ENCODE measurements around the gene EFNA5.

The EFNA5 gene

DNA sequence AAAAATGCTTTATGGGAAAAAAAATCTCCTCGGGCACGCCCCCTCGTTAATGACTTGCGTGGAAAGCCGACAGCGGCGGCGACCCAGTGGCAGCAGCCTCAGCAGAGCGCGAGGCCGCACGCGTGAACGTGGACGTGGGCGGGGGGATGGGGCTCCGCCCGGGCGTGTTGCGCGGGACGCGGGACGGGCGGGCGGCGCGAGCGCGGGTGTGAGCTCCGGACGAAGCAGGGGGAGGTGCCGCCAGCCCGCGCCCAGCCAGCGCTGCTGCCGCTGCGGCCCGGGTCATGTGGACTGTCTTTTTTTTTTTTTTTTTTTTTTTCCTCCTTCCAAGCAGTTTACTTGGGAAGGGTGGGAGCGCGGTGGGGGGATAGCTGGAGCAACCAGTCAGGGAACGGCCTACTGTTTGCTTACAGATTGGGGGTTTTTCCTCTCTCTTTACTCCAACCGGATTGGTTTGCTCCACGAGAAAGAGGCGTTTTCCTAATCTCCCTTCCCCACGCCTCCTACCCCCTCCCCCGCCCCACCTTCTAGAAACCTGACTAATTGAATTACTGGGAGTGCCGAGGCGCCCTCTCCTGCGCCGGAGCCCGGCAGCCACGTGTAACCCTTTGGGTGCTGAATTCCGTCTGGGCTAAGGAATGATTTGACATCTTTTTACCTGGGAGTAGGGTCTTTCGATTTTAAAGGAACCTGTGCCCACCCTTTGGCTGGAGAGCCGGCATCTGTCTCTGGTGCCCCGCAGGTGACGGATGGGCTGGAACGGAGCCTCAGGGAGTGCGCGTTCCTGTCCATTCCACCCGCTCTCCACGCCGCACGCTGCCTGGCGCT lies 1.7 kb upstream of the EFNA5 start:
- DNase-seq, result no peak

DNA sequence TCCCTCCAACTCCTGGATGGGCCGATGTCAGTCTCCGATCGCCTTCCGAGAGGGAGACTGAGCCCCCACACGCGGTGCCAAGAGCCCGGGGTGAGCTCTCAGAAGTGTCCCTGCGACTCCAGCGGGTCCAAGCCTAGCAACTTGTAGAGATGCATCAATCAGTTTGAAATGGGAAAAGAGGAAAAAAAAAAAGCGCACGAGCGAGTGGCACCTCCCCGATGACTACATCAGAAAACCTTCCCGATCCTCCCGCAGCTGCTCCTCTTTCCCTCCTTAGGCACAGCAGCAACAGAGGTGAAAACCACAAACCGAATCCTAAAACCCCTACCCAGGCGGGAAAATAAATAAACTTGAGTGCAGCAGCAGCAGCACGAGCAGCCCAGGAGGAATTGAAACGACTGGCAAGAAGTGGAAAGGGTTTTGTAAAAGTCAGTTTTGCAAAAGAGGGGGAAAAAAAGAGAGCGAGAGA lies 1.0 kb upstream of the EFNA5 start:
- DNase-seq, result no peak

DNA sequence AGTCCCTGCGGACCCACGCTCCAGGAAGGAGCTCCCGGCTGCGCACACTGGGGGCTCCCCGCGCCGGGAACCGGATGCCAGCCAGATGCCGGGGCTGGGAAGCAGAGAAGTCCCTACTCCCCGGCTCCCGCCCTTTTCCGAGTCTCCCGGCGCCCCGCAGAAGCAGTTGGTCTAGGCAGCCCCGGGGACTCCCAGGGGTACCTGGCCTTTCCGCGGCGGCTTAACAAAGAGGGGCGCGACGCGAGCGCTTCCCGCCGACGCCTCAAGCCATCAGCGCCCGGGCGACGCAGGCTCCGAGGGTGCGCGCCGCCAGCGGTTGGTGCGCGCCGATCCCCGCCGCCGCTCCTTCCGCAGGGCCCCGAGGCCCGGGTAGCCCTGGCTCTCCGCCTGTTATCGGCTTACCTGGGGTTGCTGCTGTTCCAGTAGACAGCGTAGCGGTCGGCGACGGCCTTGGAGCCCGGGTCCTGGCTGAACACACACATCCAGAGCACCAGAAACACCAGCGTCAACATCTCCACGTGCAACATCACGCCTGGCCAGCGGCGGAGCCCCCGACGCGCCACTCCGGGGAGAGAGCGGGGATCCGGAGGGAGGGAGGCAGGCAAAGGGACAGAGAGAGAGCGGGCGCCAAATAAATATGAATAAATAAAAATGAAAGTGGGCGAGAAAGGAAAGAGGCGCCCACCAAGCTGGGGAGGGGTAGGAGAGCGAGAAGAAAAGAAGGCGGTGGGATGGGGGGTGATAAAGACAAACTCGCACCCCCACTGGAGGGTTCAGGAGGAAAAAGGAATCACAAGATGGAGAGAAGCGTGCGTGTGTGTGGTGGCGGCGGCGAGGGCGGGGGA lies 428 bp downstream of the EFNA5 start:
- no peak for DNase-seq

DNA sequence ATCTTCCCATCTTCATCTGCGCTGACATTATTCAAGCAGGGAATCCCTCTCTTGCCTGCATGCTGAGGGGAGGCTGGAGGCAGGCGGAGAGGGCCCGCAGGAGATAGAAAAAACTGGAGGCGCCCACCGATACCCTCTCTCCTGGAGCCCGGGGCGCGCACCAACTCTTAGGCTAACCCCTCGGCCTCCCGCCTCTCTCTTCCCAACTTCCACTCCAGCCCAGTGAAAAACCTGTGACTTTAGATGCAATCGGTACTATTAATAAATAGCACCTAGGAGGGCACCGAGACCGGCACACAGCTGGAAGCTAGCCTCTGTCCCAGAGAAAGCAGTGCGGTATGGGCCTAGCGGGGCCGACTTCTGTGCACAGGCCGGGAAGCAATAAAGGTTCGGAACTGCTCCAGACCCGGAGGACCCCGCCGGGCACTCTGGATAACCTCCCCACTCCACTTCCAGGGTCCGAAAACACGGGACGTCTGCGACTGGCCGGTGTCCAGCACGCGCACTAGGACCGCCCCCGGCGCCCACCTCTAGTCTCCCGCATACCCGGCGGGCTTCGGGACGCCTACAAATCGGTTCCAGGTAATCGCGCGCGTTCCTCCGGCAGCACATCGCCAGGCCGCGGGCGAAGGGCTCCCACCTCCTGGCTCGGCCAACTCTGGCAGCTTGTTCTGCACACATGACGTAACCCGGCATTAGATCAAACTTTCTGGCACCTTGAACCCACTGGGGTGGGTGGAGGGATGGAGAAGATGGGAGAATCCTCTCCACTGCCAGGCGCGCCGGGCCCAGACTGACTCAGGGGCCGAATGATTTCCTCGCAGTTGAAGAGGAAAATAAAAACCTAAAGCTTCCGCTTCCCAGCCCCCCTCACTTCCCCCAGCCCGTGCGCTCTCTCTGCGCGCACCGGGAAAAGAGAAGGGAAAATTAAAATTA lies 1.4 kb downstream of the EFNA5 start:
- no peak for DNase-seq

DNA sequence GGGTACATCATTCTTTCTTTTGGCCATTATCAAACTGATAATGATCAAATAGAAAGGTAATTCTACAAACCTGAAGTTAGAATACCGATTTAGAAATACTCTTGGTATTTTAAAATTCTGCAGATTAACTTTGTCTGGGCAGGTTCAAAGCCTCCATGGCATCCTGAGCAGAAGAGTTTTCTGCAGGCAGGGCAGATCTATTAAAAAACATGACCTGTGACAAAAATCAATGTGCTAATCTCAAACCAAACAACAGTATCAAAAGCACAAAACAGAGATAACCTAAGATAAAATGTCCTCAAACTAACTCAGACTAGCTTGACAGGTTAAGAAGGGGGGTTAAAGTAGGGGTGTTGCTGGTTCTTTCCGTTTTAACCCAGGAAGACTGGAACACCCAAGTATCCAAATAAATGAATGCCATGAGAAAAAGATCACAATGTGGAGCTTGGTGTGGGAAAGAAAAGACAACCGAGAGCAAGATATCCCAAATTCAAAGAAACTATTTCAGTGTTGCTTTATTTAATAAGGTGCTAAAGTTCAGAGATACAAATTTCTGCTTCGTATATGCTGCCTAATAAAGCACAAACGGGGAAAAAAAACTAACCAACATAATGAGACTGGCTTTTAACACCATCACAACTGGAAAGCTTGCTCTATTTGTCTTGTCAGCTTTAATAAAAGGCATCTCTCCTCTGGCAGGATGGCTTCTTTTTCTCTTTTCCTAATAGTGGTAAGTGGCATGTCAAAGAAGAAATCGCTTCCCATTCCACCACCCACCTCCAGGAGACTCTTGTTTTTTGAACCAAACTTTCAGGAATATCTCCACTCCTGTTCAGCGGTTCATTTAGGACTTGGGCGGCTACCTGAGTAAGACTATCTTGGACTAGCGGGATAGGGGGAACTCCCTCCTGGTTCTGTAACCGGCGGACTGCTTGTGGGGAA lies 2.3 kb downstream of the EFNA5 start:
- no peak for DNase-seq

DNA sequence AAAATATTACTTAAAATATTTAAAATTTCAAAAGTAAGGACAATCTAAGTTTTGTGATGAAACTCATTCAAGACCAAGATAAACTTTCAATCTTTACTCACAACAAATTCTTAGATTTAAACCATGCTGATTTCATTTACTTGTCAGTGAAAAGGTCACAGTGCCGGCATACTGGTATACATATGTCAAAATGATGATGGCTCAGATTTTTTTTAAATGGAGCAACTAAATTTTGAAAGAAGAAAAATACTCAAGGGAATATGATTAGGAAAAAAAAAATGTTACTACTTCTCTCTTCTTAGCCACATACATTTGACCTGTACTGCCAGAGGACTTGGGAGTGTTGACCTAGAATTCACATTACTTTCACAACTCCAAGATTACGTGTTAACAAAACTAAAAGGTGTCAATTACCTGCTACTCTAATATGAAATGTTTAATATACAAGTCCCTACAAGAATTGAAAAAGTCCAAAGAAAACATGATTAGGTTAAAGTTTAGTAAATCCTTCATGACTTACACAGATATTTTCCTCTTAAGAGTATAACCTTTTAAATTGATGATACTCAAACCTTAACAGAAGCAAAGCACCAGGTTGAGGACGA lies 4.6 kb downstream of the EFNA5 start:
- no peak for DNase-seq

DNA sequence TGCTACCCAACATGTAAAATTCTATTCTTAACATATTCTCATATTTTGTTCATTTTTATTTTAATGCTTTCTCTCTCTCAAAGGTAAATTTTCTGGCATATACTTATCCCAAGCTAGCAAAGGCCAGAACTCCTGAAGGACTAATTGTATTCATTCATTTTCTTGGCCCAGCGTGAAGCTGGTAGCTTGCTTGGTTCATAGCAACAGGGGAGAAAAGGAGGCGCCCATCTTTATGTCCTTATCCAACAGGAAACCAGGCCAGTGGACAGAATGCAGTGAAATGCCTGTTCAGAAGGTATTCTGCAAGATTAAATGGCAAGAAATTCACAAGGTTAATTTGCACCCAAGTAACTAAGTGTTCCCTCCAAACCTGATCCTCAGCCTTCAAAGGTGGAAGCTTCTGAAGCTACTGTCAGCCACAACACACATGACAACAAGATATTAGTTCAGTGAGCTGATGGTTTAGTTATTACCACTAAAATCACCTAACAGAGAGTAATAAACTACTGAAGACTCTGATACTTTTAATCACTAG lies 5.6 kb downstream of the EFNA5 start:
- no peak for DNase-seq

DNA sequence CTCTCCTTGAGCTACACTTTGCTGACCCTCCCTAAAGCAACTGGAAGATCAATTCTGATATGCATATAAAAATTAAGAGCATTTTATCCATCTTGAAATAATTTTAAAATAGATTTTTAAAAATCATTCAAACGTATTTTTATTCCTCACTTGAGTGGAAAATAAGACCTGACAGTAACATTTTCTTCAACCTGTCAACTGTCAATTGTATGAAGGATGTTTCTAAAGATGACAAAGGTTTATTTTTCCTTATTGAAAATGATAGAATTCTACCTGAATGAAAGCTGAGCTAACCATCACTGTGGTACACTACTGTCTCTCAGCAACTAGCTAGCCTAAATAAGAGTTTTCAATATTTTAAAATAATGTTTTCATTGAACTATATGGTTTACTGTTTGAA lies 7.0 kb downstream of the EFNA5 start:
- DNase-seq, result no peak

DNA sequence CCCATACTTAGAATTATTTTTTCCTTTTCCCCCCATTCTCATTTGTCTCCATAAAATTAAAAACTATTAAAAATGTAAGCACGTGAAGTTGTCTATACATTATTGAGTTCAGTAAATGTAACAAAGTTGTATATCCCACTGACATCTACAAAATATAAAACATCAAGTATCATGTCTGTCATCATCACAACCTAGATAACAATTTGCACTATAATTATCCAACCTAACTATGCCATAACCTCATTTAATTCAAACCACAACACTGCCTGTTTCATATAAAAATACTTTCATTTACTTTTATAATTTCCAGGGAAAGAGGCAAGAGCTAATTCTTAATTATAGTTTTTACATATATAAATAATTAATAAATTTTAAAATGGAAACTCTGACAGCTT lies 9.1 kb downstream of the EFNA5 start:
- no peak for DNase-seq

DNA sequence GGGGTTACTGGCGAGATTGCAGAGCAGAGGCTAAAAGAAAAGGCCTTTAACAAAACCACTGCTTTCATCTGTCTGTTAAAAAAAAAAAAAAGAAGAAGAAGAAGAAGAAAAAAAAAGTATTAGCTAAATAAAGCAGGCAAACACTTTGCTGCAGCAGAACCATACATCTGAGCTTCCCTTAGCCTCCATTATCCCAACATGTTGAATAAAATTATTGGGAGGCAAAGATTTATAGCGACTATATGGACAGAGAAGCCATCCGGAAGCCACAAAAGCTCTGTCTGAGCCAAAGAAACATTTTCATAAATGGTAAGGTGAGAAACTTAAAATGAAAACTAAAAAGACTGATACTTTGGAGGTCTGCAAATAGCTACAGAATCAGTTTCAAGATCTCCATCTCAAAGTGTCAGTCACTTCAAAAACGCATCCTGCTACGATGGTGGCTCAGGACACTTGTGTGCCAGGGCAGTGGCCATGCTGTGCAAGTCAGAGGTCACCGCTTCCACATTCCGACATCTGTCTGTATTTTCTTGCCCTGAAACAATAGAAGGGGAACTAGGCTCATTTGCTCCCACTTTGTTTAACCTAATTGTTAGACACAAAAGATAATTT lies 9.6 kb downstream of the EFNA5 start:
- no peak for DNase-seq

DNA sequence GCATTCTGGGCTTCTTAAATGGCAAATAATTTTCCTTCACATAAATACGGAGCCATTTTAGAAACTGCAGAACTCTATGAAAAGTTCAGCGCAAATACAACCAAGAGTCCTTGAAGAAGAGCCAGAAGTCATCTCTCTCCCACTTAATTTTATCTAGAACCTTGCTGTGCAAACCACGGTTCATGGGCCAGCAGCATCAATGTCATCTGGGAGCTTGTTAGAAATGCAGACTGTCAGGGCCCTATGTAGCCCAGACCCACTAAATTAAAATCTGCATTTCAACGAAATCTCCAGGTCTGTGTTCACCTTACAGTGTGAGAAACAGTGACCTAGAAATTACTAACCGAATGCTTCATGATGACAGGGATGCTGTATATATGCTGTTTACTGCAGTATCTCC lies 12.2 kb downstream of the EFNA5 start:
- DNase-seq, result no peak

DNA sequence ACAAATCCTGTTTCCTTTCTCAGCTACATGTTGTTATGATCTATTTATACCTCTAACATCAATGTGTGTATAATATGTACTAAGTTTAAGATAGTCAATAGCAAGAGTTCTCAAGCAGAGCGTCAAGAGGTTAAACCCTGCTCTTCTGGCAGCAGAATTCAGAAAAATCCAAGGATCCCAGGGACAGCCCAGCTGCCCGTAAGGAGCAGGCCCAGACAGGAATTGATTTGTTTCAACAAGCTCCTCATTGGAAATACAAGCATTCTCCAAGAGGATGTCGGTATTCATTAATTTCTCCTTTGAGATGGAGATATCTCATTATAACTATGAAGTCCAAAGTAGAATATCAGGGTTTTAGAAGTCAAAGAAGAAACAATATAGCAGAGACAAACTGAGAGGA lies 14.9 kb downstream of the EFNA5 start:
- DNase-seq, result no peak

DNA sequence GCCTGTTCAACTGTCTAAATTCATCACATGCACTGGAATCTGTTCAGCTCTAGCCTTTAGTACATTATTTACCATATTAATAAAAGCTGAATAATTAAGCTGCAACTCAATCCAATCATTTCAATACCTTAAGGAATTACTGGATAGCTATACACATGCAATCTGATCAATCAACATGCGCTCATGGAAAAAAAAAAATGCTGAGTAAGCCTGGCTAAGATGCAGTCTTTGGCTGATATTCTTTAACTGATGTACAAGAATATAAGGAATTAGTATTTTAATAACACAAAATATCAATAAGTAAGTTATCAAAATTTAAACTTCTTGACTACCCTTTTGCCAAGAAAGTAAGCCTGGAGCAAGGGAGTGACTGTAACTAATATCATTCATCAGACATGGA lies 15.9 kb downstream of the EFNA5 start:
- DNase-seq, result no peak

DNA sequence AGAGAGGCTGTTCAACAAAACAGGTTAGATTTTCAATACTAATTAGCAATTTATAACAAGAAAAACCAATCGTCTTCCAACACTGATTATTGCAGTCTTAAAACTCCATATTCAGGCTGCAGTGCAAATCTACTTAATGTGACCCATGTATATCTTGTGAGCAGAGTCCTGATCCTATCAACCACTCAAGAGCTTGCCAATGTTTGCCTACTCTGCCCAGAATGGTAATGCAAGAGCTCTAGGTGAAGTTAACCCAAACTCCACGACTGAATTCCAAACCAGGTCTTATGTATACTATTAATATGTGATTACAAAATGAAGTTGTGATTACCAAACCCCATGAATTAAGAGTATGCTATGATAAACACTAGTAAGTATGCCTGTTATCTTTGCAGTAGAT lies 17.1 kb downstream of the EFNA5 start:
- DNase-seq, result no peak

DNA sequence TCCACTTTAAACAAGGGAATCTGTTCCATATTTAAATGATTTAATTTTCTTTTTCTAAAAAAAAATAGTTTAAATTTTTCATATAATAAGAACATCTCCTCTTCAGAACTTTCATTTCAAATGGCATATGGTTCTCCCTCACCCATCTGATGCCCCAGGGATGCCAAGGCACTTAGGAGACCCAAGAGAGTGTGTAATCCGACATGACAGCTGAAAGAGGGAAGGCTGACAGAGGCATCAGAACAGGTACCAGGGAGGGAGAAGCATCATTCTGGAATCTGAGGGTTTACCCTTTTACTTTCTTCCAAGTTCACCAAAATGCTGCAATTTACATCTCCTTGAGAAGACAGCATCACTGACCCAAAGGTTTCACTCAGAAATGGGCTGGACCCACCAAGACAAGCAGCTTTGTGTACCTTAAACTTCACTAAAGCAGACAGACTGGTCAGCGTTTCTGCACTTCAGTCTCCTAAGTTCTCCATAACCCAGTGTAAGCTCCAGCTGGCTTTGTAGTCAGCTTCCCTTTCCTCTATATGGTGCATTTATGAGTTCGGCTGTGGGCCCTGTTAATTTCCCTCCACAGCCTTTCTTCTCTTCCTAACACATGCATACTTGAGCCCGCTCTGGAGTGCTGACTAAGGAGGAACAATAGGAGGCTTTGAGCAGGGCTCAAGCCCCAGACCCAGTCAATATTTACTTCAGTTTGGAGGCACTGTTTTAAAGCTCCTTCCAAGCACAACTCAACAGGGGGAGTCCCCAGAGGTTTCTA lies 17.7 kb downstream of the EFNA5 start:
- DNase-seq, result no peak

DNA sequence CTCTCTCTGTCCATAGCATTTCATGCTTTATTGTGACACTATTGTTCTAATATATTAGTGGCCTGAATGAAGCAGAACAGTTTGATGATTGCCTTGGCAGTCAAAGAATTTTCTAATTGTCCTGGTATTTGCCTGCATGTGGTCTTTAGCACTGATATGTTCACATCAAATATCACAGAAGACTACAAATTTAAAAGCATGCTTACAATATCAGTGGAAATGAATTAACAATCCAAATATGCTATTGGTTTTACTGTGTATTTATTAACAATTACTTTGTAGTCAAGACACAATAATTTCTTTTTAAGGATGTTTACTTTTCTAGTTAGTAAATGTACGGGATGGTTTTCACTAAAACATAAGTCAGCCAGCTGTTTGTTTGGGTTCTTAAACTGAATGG lies 18.3 kb downstream of the EFNA5 start:
- no peak for DNase-seq

DNA sequence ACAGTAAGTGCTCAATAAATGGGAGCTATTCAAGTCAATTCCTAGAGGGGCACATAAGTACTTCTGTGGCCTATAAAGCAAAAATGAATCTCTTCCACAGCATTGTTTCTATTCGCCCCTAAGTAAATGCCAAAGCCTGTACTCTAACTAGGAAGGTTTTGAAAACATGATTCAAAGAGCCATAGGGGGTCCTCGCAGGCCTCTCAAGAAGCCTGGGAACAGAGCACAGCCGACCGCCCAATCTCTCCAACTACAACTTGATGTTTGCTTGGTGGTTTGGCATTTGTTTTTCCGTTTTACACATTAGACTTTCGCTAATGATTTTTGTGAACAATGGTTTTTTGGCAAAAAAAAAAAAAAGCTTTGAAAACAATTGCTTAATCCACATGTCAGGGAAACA lies 19.4 kb downstream of the EFNA5 start:
- no peak for DNase-seq

DNA sequence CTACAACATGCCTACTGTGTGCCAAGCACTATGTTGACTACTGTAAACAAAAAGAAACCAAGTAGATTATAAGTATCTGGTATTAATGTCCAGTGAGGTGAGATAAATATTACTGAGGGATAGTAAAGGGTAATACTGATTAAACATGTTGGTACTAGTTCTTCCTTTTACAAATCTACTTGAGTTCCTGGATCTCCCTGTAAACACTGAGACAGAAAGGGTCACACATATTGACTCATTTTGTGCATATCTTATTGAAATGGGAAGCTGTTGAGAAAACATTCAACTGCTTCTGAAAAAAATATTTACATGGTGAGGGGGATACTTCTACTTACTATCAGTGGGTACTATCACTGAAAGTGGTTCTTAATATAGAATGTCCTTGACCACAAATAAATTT lies 24.3 kb downstream of the EFNA5 start:
- DNase-seq, result no peak

DNA sequence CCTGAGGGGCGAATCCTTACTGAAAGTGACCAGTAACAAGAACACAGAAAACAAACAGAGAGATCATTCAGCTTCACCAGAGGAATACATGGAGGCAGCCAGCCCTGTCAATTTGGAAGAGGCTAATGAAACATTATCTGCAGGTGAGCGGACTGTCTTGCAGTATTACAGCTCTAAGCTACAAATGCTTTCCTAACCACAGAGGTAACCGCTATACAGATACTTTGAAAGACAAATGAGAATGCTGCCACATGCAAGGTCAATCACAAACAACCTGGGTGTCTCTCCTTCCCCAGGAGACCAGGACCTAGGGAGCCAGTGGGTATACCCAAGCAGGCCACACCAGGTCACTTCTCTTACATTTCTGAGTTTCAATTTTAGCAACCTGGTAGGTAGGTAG lies 30.2 kb downstream of the EFNA5 start:
- DNase-seq, result no peak

DNA sequence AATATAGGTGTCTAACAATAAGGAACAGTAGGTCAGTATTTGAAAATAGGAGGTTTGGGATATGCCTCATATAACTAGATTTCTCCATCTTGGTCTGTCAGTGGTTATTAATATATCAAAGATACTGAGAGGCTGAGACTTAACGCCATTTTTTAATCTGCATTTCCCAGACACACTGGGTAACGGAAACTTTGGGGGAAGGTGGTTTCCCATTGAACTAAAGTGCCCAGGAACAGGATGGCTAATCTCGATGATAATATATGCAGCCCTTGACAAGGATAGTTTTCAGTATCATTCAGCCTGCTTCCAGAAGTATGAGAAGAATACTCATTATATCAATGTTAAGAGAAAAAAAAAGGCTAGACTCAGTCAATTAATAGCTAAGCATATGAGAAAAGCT lies 30.7 kb downstream of the EFNA5 start:
- DNase-seq, result no peak
